HG02678 (cell line): ENCODE data around the gene BFSP1.
A peak's percentile ranks its signal among the peaks of the same experiment; 100 is the strongest.

ENCODE experiments used
- ATAC-seq: cut with Tn5 transposase; IDR thresholded peaks from one replicate; pipeline ENCODE4 v1.9.1; 2021; ENCODE audit warnings: mild to moderate bottlenecking, moderate library complexity; ENCODE audit not compliant: unreplicated experiment

Gene BFSP1

GRCh38 chr20:17530716-17531664, at the start of gene BFSP1:
BFSP1 (minus strand) TSS chr20:17531379; CDS start chr20:17531329, 50 bp downstream.
- no peak for ATAC-seq

DNA sequence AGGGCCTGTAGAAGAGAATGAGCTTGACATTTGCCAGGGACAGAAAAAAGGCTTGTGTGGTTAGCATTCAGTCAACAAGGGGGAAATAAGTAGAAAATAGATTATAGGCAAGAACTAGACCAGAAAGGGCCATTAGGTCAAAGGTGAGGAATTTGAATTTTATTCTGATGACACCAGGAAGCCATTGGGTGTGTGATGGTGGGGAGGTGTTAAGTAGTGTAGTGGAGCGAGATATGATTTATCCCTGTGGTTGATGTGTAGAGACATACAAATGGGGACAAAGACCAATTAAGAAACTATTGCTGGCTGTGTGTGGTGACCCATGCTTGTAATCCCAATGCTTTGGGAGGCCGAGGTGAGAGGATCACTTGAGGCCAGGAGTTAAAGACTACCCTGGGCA, 49.7 kb upstream of the BFSP1 start:
- no peak for ATAC-seq

GRCh38 chr20:17579369-17580039, 48.3 kb upstream of the BFSP1 start:
- ATAC-seq: no peak

DNA sequence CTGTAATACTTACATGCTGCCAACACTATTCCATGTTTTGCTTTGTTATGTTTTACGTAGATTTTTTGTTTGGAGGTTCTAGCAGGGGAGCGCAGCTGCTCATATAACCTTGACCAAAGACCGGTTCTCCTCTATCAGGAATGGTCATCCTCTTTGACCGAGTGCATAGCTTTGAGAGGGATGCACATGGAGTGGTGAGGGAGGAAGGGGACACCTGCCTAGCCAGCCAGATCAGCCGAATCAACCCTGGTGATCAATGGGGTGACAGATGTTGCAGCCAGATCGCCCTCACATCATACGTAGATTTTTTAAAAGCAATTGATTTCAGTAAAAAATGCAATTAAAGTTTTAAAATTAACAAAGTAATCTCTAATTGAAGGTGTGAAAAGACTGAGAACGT, 45.0 kb upstream of the BFSP1 start:
- ATAC-seq: no peak

DNA sequence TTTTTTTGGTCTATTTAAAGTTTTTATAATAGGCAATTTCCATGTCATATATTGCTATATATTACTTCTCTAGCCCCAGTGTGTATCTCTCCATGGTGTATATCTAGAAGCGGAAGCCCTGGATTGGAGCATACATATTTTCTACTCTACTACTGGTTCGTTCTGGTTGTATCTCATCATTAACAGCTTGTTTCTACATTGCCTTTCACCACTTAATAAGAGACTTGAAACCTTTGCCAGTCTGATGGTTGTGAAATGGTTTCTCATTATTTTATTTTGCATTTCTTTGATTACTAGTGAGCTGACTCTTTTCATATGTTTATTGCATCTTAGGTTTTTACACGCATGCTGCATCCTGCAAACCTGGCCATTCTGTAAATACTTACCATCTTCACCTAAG, 42.3 kb upstream of the BFSP1 start:
- no peak for ATAC-seq

GRCh38 chr20:17572034-17572638, 41.0 kb upstream of the BFSP1 start:
- no peak for ATAC-seq

- ATAC-seq: peak; percentile 29
Measured at GRCh38 chr20:17571153-17571527, 40.0 kb upstream of the BFSP1 start.

DNA sequence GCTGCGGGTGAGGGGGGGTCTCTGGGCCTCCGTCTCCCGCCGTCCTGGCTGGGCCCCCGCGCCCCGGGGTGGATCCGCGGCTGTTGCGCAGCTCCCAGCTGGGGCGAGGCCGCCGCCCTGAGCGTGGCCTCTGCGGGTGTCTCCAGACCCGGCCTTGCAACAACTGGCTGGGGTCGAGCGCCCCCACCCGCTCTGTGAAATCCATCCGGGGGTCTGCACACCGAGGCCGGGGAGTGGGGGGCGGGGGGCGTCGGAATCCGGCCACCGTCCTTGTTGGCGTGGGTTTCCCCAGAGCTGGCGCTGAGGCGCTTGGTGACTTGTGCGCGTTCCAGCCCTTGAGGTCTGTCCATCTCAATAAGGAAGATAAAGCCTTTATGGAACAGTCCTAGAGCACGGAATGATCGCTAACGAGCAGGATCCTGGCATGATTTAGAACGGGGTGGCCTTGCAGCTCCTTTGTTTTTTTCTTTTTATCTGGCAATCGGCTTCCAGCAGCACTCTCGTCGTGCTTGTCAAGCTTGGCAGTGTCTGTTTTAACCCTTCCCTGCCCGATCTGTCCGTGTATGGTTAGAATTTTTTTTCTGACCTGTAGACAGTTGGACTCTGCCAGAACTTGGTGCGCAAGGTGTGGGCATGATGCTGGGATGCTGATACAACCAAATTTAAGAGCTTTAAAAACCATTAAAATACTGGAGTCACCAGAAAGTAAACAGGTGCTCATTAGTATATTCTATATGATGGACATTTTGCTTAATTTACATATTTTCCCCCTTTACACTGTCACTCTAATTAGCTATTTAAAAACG, 39.4 kb upstream of the BFSP1 start:
- ATAC-seq: peak; percentile 26

DNA sequence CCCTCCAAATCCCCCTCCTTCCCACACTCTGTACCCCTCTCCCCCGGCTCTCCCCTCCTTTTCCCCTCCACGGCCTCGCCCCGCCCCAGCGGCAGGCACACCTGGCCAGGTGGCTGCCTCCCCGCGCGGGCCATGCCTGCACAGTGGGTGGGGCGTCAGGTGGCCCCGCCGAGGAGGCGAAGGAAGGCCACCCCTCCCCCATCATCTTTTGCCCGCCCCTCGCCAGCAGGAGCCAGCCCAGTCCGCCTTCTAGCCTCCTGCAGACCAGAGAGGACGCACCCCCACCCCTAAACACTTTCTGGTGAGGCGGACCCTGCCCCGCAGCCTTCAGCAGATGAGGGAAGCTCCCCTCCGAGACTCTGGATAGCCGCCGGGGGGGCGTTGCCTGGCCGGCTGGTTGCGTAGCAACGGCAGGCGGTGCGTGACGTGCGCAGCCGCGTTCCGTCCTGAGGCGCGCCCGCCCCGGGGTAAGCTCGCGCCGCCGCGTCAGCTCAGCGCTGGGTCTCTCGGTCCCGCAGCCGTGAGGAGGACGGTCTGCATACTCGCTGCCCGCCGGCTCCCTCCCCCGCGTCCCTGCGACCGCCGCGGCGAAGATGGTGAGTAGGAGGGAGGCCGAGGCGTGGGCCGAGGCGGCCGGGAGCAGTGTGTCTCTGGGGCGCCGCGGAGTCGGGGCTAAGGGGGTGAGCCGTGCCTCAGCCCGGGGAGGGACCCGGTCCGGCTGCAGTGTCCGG, 38.6 kb upstream of the BFSP1 start, which contains the start of gene DSTN:
TSS of gene DSTN (plus strand) at position 460 of the 731 bp plus-strand sequence. CDS start at position 594, 134 bp downstream.
- ATAC-seq: peak; percentile 92

DNA sequence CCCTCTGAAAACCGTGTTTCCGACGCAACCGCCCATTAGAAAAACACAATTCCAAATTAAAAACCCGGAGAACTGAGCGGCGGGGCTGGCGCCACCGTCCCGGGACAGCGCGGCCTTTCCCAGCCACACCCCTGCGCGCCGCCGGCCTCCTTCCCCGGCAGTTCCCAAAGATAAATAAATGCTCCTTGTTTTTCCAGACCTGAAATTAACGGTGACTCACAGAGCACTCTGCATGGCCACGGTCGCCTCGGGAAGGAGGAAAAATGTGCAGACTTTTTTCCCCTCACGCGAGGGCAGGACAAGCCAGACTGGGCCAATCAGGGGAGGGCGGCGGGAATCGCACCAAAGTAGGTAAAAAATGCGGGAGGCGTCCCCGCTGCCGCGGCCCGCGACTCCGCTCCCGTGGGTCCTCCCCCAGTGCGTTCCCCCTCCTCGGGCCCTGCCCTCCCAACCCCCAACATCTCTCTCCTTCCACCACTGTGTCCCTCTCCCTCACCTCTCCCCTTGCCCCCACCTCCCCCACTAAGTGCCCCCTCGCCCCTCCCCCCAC, 37.9 kb upstream of the BFSP1 start:
- ATAC-seq: no peak

DNA sequence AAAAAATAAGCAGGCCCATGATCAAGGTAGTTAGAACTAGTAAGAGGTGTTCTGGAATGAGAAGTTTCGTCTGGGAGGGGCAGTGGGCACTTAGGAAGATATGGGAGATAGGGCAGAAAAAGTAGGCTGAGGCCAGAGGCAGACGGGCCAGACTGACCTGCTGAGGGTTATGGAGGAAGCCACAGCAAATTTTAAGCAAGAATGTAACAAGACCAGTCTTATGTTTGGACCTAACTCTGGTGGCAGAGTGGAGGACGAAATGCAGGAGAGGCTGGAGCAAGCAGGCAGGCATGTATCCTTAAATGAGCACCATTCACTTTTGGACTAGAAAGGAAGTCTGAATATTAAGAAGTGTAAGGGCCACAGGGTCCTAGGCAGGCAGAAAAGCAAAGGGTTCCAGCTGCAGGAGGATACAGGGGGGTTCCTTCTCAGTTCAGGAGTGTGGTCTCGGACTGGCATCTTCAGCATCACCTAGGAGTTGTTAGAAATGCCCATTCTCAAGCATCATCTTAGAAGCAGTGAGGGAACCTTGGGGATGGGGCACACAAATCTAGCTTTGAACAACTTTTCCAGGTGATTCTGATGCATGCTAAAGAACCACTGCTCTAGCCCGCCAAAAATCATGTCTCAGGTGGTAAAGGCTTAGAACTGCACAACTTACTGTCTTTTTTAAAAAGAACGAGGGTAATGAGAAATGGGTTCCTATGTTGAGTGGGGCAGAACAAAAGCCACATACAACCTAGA, 37.0 kb upstream of the BFSP1 start:
- ATAC-seq: no peak

GRCh38 chr20:17566345-17566744, 35.2 kb upstream of the BFSP1 start:
- no peak for ATAC-seq

GRCh38 chr20:17565169-17565845, 34.1 kb upstream of the BFSP1 start:
- ATAC-seq: no peak

GRCh38 chr20:17562804-17563305, 31.7 kb upstream of the BFSP1 start:
- no peak for ATAC-seq

GRCh38 chr20:17560344-17561074, 29.3 kb upstream of the BFSP1 start:
- no peak for ATAC-seq

DNA sequence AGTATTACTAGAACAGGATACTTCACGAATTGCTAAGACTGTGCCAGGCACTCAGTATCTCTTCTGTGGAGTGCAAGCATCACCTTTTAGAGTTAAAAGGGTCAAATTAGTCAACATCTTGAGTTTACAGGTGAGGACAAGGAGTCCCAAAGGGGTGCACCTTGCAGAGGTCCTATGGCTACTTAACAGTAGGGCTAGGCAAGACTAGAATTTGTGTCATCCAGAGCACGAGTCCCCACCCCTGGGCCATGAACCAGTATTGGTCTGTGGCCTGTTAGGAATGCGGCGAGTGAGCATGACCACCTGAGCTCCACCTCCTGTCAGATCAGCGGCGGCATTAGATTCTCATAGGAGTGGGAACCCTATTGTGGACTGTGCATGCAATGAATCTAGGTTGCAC, 28.2 kb upstream of the BFSP1 start:
- ATAC-seq: no peak

DNA sequence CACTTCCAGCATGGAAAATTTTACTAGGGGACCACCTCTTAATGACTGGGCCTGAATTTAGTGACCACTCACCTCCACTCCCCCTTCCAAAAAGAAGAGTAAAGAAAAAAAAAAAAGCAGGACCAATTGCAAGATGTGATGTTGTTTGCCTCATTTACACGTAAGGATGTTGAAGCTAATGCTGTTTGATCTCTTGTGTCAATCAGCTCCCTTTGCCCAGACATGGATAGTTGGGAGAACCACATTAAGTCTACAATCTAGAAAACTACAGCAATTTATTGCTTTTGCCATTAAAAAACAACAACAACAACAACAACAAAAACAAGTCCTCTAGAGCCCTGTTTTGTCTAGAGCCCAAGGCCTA, 27.7 kb upstream of the BFSP1 start:
- ATAC-seq: no peak
